ENCODE data around the gene RP2. TPM values are rescaled to one million over a fixed set of nuclear protein-coding genes. Genes with fewer than 3 reads are reported as not detected.

The RP2 gene
- total RNA-seq (14.1 and 20.6 TPM in 2 replicates), polyA plus RNA-seq (17.3 and 19.4 TPM in 2 replicates), polyA minus RNA-seq (ENCODE audit: low replicate concordance) (3.7 and 9.3 TPM in 2 replicates)
- 12.7 and 13.7 TPM in 2 replicates for polyA plus RNA-seq (2012)

GRCh38 chrX:46836701-46837557, at the start of gene RP2:
Gene RP2, plus strand, starts transcription at chrX:46837043. Its CDS starts 58 bp downstream, at chrX:46837101.
- no peaks in the 10 kb centered on the region for H4K20me1 ChIP-seq (ENCODE audit: control insufficient read depth, extremely low read depth, insufficient read depth, low read length)
- no peak for TF ChIP-seq EZH2 (IDR thresholded peaks at IDR 0.05; ENCODE audit: low read length, missing control alignments)
- no peak for TF ChIP-seq CTCF (conservative IDR thresholded peaks at IDR 0.05 in 1 of 2, IDR thresholded peaks at IDR 0.05 in 1 of 2; ENCODE audit: low read depth in 1 of 2, low read length in 2 of 2)
- peak within 1 kb of the TSS; percentile 71 for H3K4me2 ChIP-seq (ENCODE audit: extremely low read depth, insufficient read depth, low read length)
- peak within 1 kb of the TSS; percentile 69 to 91 (median 74) for H3K4me3 ChIP-seq (replicated peaks in 1 of 4; ENCODE audit: control extremely low read depth in 1 of 4, insufficient read depth in 1 of 4, low read depth in 3 of 4, low read length in 4 of 4)
- H3K36me3 ChIP-seq (ENCODE audit: control insufficient read depth, insufficient read depth, low read length) = no peaks in the 10 kb centered on the region
- peak within 1 kb of the TSS; percentile 83 for H3K9ac ChIP-seq (ENCODE audit: insufficient read depth, low read length)
- no peaks in the 10 kb centered on the region for H3K4me1 ChIP-seq (ENCODE audit: control insufficient read depth, extremely low read depth, insufficient read depth, low read length)
- H2AFZ ChIP-seq (ENCODE audit: low read length) = peak within 1 kb of the TSS; percentile 30
- no peaks in the 10 kb centered on the region for H3K9me3 ChIP-seq (ENCODE audit: control insufficient read depth, insufficient read depth, low read depth, low read length)
- peak; percentile 95 for DNase-seq (ENCODE audit: low read depth in 2 of 2)
- H3K27me3 ChIP-seq (ENCODE audit: control insufficient read depth, insufficient read depth, low read length) = no peaks in the 10 kb centered on the region
- peak within 1 kb of the TSS; percentile 87 for H3K27ac ChIP-seq (ENCODE audit: insufficient read depth, low read length)
- peaks cover 35% of the 10 kb centered on the region for H3K79me2 ChIP-seq (ENCODE audit: control insufficient read depth, insufficient read depth, low read length)

DNA sequence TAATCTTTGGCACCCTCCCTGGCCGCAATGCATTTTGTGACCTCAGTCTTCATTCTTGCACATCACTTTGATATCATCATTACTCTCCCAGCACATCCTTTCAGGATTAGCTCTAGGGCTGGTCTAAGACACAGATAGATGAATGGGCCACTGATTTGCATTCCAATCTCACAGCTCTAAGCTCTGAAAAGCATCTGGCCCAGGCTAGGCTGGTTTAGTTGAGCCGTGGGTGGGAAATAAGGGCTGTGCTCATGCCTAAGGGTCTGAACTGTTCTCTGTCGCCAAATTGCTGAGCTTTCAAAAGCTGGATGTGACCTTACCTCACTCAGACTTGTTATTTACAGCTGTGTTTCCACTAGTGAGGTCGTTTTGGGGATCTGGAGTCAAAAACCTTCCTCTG, 47.9 kb upstream of the RP2 start:
- TF ChIP-seq EZH2 (IDR thresholded peaks at IDR 0.05; ENCODE audit: low read length, missing control alignments) = no peak
- TF ChIP-seq CTCF (conservative IDR thresholded peaks at IDR 0.05 in 1 of 2, IDR thresholded peaks at IDR 0.05 in 1 of 2; ENCODE audit: low read depth in 1 of 2, low read length in 2 of 2) = no peak
- no peak overlapping the region for H3K4me2 ChIP-seq (ENCODE audit: extremely low read depth, insufficient read depth, low read length)
- no peak overlapping the region for H3K9ac ChIP-seq (ENCODE audit: insufficient read depth, low read length)
- H3K9me3 ChIP-seq (ENCODE audit: control insufficient read depth, insufficient read depth, low read depth, low read length) = no peaks in the 10 kb centered on the region
- no peaks in the 10 kb centered on the region for H3K27me3 ChIP-seq (ENCODE audit: control insufficient read depth, insufficient read depth, low read length)
- no peak overlapping the region for H3K4me3 ChIP-seq (replicated peaks in 1 of 4; ENCODE audit: control extremely low read depth in 1 of 4, insufficient read depth in 1 of 4, low read depth in 3 of 4, low read length in 4 of 4)
- H2AFZ ChIP-seq (ENCODE audit: low read length) = no peak overlapping the region
- peaks cover 5% of the 10 kb centered on the region for H3K4me1 ChIP-seq (ENCODE audit: control insufficient read depth, extremely low read depth, insufficient read depth, low read length)
- H3K79me2 ChIP-seq (ENCODE audit: control insufficient read depth, insufficient read depth, low read length) = no peaks in the 10 kb centered on the region
- no peak overlapping the region for H3K27ac ChIP-seq (ENCODE audit: insufficient read depth, low read length)
- H4K20me1 ChIP-seq (ENCODE audit: control insufficient read depth, extremely low read depth, insufficient read depth, low read length) = no peaks in the 10 kb centered on the region
- peak in 1 of 2 donors; percentile 86 for DNase-seq (ENCODE audit: low read depth in 2 of 2)
- no peaks in the 10 kb centered on the region for H3K36me3 ChIP-seq (ENCODE audit: control insufficient read depth, insufficient read depth, low read length)

GRCh38 chrX:46791927-46792809, 44.7 kb upstream of the RP2 start:
- Histone ChIP-seq H3K27ac (ENCODE audit: insufficient read depth, low read length) (peak overlapping the region; percentile 89), H3K4me2 (ENCODE audit: extremely low read depth, insufficient read depth, low read length) (peak overlapping the region; percentile 64), H3K9ac (ENCODE audit: insufficient read depth, low read length) (no peak overlapping the region), H3K4me3 (replicated peaks in 1 of 4; ENCODE audit: control extremely low read depth in 1 of 4, insufficient read depth in 1 of 4, low read depth in 3 of 4, low read length in 4 of 4) (no peak overlapping the region), H2AFZ (ENCODE audit: low read length) (no peak overlapping the region), H3K36me3 (ENCODE audit: control insufficient read depth, insufficient read depth, low read length) (no peaks in the 10 kb centered on the region), H4K20me1 (ENCODE audit: control insufficient read depth, extremely low read depth, insufficient read depth, low read length) (no peaks in the 10 kb centered on the region), H3K79me2 (ENCODE audit: control insufficient read depth, insufficient read depth, low read length) (no peaks in the 10 kb centered on the region), H3K9me3 (ENCODE audit: control insufficient read depth, insufficient read depth, low read depth, low read length) (no peaks in the 10 kb centered on the region), H3K27me3 (ENCODE audit: control insufficient read depth, insufficient read depth, low read length) (no peaks in the 10 kb centered on the region), H3K4me1 (ENCODE audit: control insufficient read depth, extremely low read depth, insufficient read depth, low read length) (peaks cover 5% of the 10 kb centered on the region)
- DNase-seq (ENCODE audit: low read depth in 2 of 2) = peak; percentile 91 to 97
- TF ChIP-seq EZH2 (IDR thresholded peaks at IDR 0.05; ENCODE audit: low read length, missing control alignments) = no peak
- TF ChIP-seq CTCF (conservative IDR thresholded peaks at IDR 0.05 in 1 of 2, IDR thresholded peaks at IDR 0.05 in 1 of 2; ENCODE audit: low read depth in 1 of 2, low read length in 2 of 2) = no peak
